ENCODE results near the gene SLC22A16. TPM values are rescaled to one million over a fixed set of nuclear protein-coding genes. Genes with fewer than 3 reads are reported as not detected.

SLC22A16 gene
- total RNA-seq, 1 donor from 2014 or later = not detected

- Histone ChIP-seq H3K4me3 (ENCODE audit: low read depth, low read length) (no peak overlapping the region), H3K27me3 (ENCODE audit: control insufficient read depth, insufficient read depth, low read length) (no peaks in the 10 kb centered on the region), H3K36me3 (ENCODE audit: control insufficient read depth, insufficient read depth, low read length) (no peaks in the 10 kb centered on the region)
- DNase-seq (ENCODE audit: low read depth) (peak; percentile 54), FAIRE-seq (no peak)
- TF ChIP-seq, protein P1, sequence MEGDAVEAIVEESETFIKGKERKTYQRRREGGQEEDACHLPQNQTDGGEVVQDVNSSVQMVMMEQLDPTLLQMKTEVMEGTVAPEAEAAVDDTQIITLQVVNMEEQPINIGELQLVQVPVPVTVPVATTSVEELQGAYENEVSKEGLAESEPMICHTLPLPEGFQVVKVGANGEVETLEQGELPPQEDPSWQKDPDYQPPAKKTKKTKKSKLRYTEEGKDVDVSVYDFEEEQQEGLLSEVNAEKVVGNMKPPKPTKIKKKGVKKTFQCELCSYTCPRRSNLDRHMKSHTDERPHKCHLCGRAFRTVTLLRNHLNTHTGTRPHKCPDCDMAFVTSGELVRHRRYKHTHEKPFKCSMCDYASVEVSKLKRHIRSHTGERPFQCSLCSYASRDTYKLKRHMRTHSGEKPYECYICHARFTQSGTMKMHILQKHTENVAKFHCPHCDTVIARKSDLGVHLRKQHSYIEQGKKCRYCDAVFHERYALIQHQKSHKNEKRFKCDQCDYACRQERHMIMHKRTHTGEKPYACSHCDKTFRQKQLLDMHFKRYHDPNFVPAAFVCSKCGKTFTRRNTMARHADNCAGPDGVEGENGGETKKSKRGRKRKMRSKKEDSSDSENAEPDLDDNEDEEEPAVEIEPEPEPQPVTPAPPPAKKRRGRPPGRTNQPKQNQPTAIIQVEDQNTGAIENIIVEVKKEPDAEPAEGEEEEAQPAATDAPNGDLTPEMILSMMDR (IDR thresholded peaks at IDR 0.05; ENCODE audit: insufficient read depth, low read length, severe bottlenecking) = no peak
Observed at GRCh38 chr6:110398778-110399177, 77.6 kb downstream of the SLC22A16 start.

GRCh38 chr6:110395221-110395620, 81.2 kb downstream of the SLC22A16 start:
- Histone ChIP-seq H3K4me3 (ENCODE audit: low read depth, low read length) (no peak overlapping the region), H3K27me3 (ENCODE audit: control insufficient read depth, insufficient read depth, low read length) (no peaks in the 10 kb centered on the region), H3K36me3 (ENCODE audit: control insufficient read depth, insufficient read depth, low read length) (no peaks in the 10 kb centered on the region)
- DNase-seq (ENCODE audit: low read depth) = no peak
- no peak for FAIRE-seq
- TF ChIP-seq, protein P1 (IDR thresholded peaks at IDR 0.05; ENCODE audit: insufficient read depth, low read length, severe bottlenecking) = no peak

DNA sequence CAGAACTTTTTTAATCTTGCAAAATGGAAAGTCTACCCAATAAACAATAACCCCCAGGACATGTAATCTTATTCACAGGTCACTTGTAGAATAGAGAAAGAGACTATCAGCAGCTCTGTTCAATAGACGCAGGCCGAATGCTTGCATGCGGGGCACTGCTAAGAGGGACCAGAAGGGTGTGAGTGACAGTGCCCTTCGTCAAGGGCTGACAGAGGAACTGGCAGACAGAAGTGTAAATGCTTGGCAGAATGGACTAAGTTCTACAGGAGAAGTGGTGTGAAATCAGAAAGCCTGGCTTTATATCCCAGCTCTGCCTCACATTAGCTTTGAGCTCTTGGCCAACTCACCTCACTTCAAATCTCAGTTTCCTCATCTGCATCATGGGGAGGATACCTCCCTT, 82.0 kb downstream of the SLC22A16 start:
- no peaks in the 10 kb centered on the region for H3K36me3 ChIP-seq (ENCODE audit: control insufficient read depth, insufficient read depth, low read length)
- no peak for DNase-seq (ENCODE audit: low read depth)
- peak; percentile 47 for FAIRE-seq
- no peaks in the 10 kb centered on the region for H3K27me3 ChIP-seq (ENCODE audit: control insufficient read depth, insufficient read depth, low read length)
- TF ChIP-seq, protein P1 (IDR thresholded peaks at IDR 0.05; ENCODE audit: insufficient read depth, low read length, severe bottlenecking) = no peak
- H3K4me3 ChIP-seq (ENCODE audit: low read depth, low read length) = no peak overlapping the region

GRCh38 chr6:110392727-110393126, 83.7 kb downstream of the SLC22A16 start:
- DNase-seq (ENCODE audit: low read depth) (no peak), FAIRE-seq (no peak)
- Histone ChIP-seq H3K4me3 (ENCODE audit: low read depth, low read length) (no peak overlapping the region), H3K36me3 (ENCODE audit: control insufficient read depth, insufficient read depth, low read length) (no peaks in the 10 kb centered on the region), H3K27me3 (ENCODE audit: control insufficient read depth, insufficient read depth, low read length) (no peaks in the 10 kb centered on the region)
- TF ChIP-seq, protein P1 (IDR thresholded peaks at IDR 0.05; ENCODE audit: insufficient read depth, low read length, severe bottlenecking) = no peak

DNA sequence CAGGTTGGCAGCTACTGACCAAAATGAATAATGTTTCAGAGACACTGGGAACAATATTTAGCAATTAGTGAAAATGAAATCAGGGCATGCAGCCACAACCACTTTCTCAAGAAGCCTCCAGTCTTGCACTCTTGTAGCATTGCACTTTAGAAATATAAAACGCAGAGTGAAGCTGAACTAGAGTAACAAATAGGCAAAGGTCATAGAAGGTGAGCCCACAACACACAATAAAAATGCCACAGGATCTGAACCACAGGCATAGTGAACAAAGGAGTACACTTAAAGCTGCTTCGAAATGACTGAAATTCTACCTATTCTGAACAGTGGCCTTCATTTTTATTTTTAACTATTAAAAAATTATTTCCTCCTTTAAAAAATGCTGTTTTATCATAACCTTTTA, 86.0 kb downstream of the SLC22A16 start:
- no peak for FAIRE-seq
- no peak for DNase-seq (ENCODE audit: low read depth)
- H3K27me3 ChIP-seq (ENCODE audit: control insufficient read depth, insufficient read depth, low read length) = no peaks in the 10 kb centered on the region
- H3K36me3 ChIP-seq (ENCODE audit: control insufficient read depth, insufficient read depth, low read length) = no peaks in the 10 kb centered on the region
- H3K4me3 ChIP-seq (ENCODE audit: low read depth, low read length) = no peak overlapping the region
- TF ChIP-seq, protein P1 (IDR thresholded peaks at IDR 0.05; ENCODE audit: insufficient read depth, low read length, severe bottlenecking) = no peak

DNA sequence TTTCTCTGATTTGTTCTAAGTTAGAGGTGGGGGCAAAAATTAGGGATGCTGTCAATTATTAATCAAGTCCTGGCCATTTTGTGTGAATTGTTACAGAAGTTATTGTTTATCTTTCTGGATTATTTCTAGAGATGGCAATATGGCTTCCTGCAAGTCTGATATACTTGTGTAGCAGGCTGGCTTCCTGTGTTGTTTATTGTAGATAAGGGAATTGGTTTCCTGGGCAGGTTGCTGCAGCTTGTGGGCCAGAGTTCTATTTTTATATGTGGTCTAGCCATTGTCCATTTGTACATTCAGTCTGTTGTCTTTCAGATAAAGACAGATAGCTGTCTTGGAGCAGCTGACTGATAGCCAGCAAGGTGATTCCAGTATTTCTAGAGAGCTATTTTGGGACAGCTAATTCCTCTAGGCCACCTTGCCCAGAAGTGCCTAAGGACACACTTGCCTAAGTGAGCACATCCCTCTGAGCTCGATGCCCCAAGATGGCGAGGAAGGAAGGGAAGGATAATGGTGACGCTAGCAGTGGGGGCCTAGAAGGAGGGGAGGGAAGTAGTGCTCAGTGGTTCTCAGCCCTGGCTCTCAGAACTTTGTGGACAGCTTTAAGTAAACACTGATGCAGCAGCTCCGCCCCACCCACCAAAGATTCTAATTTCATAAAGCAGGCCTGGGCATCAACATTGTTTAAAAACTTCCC, 86.6 kb downstream of the SLC22A16 start:
- Histone ChIP-seq H3K4me3 (ENCODE audit: low read depth, low read length) (no peak overlapping the region), H3K36me3 (ENCODE audit: control insufficient read depth, insufficient read depth, low read length) (no peaks in the 10 kb centered on the region), H3K27me3 (ENCODE audit: control insufficient read depth, insufficient read depth, low read length) (no peaks in the 10 kb centered on the region)
- TF ChIP-seq, protein P1 (IDR thresholded peaks at IDR 0.05; ENCODE audit: insufficient read depth, low read length, severe bottlenecking) = no peak
- FAIRE-seq (no peak), DNase-seq (ENCODE audit: low read depth) (no peak)
